RWPE1 (cell line): ENCODE measurements around the gene ITGB2.
"Not testable (repeated sequence)": the region's sequence is repeated elsewhere in the genome, so short reads cannot be mapped to it uniquely, and the experiment has no call there.

Source experiments
- CTCF ChIA-PET: fragments of 350-600 bp; sonication (Branson Sonifier 250); formaldehyde crosslinking; extraction: SDS; loops from one replicate; lab custom pipeline; 2021; lab: Yijun Ruan, JAX
- POLR2A ChIA-PET: fragments of 400-600 bp; formaldehyde crosslinking; extraction: SDS; loops from one replicate; lab custom pipeline; 2020; ENCODE audit warnings: antibody characterized with exemption; ENCODE audit not compliant: low non-redundant PET; lab: Yijun Ruan, JAX
- DNase-seq: peaks from one replicate; pipeline ENCODE4 v3.0.0; 2012; ENCODE audit warnings: low spot score
- H3K27ac ChIP-seq: fragments of 450-650 bp; 2 replicates; pipeline ENCODE4 v1.5.1; 2017
- TF ChIP-seq, protein P1 (sequence below): fragments of 450-650 bp; conservative IDR thresholded peaks from 2 replicates; pipeline ENCODE4 v1.5.1; 2017; ENCODE audit warnings: low read depth, mild to moderate bottlenecking

ITGB2 gene

DNA sequence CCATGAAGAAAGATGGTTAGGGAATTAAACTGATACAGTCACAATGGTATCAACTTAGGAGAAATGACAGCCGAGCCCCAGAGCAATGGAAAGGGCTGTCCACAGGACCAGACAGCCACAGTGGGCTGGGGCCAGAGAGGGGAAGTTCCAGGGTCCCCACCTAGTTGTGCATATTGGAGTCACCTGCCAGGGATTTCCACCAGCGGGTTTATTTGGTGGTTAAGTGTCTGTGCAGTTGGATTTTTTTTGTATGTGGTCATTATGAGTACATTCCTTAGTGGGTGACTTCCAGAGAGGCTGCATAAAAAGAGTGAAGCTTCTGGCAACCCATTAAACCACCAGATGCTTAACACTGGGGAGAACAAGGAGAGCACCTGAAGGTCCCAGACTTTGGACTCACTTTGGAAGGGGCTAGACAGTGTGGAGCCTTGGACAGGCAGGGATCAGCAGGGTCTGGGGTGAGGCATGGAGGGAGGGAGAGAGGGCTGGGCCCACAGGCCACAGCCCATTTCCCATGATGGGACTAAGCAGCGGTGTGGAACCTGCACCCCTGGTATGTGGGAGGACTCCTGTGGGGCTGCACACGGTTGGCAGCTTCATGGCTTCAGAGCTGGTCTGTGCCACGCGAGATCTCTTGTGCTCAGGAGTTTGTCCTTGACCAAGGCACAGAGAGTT, 39.4 kb downstream of the ITGB2 start:
- DNase-seq: no peak
- TF ChIP-seq, protein P1, sequence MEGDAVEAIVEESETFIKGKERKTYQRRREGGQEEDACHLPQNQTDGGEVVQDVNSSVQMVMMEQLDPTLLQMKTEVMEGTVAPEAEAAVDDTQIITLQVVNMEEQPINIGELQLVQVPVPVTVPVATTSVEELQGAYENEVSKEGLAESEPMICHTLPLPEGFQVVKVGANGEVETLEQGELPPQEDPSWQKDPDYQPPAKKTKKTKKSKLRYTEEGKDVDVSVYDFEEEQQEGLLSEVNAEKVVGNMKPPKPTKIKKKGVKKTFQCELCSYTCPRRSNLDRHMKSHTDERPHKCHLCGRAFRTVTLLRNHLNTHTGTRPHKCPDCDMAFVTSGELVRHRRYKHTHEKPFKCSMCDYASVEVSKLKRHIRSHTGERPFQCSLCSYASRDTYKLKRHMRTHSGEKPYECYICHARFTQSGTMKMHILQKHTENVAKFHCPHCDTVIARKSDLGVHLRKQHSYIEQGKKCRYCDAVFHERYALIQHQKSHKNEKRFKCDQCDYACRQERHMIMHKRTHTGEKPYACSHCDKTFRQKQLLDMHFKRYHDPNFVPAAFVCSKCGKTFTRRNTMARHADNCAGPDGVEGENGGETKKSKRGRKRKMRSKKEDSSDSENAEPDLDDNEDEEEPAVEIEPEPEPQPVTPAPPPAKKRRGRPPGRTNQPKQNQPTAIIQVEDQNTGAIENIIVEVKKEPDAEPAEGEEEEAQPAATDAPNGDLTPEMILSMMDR: no peak
- ChIA-PET POLR2A (interaction anchor here (0.6 kb wide), 1 partner anchor 47 kb away, joined by 4 read pairs; no protein-coding TSS in a partner anchor), CTCF (no interaction called here)
- peak overlapping the region; percentile 69 for H3K27ac ChIP-seq

DNA sequence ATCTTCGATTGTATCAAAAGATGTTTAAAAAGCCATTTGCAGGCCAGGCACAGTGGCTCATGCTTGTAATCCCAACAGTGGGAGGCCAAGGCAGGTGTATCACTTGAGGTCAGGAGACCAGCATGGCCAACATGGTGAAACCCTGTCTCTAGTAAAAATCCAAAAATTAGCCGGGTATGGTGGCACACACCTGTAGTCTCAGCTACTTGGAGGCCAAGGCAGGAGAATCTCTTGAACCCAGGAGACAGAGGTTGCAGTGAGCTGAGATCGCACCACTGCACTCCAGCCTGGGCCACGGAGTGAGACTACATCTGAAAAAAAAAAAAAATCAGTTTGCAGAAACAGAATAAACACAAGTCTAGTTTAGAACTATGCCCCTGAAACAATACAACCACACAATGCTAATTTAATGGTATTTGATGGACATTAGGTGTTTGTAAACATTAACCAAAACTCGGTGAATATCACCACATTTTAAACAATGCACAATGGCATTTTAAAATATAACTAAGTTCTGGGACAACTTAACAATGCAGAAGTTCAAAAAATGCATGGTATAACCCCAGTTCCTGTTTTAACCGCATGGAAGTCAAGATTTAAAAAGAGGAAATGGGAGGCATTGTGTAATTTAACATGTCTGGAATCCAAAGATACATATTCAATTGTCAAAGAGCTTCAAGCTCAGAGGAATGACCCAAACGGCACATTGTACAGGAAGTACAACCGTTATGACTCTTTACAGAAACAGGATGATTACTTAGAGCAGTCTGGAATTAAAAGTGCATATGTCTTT, 40.1 kb downstream of the ITGB2 start:
- CTCF ChIA-PET: no interaction called here
- TF ChIP-seq, protein P1: no peak
- DNase-seq: no peak
- POLR2A ChIA-PET: no interaction called here
- peak overlapping the region; percentile 69 for H3K27ac ChIP-seq

DNA sequence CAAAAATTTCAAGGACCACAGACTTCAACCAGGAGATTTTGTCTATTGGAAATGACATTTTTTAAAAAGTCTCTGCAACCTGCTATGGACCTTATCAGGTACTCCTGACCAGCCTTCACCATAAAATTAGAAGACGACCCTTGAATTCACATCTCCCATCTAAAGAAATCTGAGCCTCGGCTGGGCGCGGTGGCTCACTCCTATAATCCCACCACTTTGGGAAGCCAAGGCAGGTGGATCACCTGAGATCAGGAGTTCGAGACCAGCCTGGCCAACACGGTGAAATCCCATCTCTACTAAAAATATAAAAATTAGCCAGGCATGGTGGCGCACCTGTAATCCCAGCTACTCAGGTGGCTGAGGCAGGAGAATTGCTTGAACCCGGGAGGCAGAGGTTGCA, 41.5 kb downstream of the ITGB2 start:
- DNase-seq, H3K27ac ChIP-seq, POLR2A ChIA-PET: not testable (repeated sequence)
- CTCF ChIA-PET: interaction anchor here (0.8 kb wide), 1 partner anchor 60 kb away, joined by 3 read pairs; no protein-coding TSS in a partner anchor

DNA sequence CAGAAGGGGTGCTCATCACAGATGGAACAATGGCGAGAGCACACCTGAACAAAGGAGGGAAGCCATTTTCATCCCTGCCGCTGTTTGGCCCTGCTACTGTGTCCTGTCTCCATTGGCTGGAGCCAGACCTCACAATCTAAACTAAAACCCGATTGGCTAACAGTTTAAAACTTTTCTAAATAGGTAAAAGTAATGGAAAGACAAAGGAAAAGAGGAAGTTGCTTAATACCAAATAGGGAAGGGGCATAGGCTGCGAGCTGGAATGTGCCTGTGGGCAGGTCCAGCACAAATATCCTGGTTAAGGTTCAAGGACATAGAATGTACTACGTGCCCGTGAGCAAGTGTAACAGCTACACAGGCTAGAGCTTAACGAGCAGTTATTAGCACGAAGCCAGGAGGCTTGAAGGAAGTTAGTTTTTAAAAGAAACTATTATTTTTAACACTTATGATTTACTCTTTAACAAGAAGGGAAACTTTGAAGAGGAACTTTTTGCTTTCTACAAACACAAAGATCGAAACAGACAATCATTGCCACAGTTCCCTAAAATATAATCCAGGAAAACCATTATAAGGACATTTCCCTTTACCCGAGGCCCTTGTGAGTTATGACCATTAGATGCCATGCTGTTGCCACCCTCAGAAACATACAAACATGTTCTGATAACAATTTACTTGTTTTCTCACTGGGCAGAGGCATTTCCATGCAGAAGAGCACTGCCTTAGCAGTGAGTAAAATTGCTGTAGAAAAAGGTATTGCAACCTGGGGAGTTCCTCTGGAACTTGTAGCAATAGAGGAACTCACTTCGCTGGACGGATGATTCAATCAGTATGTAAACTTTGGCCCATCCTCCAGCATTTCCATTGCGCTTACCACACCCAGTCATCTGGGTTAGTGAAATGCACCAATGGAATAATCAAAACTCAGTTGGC, 42.4 kb downstream of the ITGB2 start:
- H3K27ac ChIP-seq: no peak overlapping the region
- ChIA-PET POLR2A (no interaction called here), CTCF (no interaction called here)
- DNase-seq: no peak
- TF ChIP-seq, protein P1: no peak

DNA sequence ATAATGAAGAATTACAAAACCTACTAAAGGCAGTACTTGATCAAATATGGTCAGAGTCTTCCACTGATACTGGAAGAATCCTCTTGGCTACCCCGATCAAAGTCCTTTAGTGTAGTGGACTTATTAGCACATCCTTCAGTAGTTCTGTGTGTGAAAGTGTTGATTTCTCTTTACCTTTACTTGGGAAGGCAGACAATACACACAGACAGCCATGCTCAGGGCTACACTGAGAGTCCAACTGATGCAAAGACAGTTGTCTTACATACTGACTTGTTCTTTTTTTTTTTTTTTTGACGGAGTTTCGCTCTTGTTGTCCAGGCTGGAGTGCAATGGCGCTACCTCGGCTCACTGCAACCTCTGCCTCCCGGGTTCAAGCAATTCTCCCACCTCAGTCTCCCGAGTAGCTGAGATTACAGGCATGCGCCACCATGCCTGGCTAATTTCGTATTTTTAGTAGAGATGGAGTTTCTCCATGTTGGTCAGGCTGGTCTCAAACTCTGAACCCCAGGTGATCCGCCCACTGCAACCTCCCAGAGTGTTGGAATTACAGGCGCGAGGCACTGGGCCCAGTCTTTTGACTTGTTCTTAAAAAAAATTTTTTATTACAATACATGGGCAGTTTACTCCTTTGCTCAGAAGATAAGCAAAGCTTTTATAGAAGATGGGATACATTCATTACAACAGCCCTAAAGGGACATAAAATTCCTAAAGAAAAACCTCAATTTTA, 43.7 kb downstream of the ITGB2 start:
- CTCF ChIA-PET: no interaction called here
- no peak for DNase-seq
- TF ChIP-seq, protein P1: no peak
- H3K27ac ChIP-seq: no peak overlapping the region
- POLR2A ChIA-PET: no interaction called here

DNA sequence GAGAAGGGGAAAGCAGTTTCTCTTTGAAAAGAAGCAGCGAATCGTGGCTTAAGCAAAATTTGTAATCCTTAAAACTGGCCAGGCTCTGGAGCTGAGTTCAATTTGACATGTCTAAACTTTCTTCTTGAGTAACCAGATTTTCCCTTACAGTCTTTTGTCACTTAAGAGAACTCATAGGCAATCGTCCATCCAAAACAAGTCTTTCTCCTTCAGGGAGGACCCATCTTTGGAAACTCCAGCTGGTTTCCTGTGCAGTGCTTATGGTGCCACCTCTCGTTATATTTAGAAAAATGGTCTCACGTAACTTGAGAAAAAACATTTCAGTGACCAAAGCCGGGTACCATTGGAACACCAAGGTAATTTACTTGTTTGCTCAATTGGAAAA, 45.4 kb downstream of the ITGB2 start:
- H3K27ac ChIP-seq: peak overlapping the region; percentile 97
- POLR2A ChIA-PET: no interaction called here
- CTCF ChIA-PET: interaction anchor here (0.6 to 0.9 kb wide), 6 partner anchors 15 to 254 kb away, joined by 3 to 6 read pairs (median 3); partner anchors contain the start of gene UBE2G2
- TF ChIP-seq, protein P1: peak; percentile 47
- no peak for DNase-seq
